Small intestine (tissue), 7 donors: ENCODE measurements around the gene POFUT2. TPM values are rescaled to one million over a fixed set of nuclear protein-coding genes. Genes with fewer than 3 reads are reported as not detected.

ENCODE experiments used
- DNase-seq, 2 donors: peaks; one replicate each; pipeline versions ENCODE4 v3.0.0 to v3.0.0-alpha.2; 2013
- FAIRE-seq: peaks from 2 replicates; lab custom pipeline; 2012; peaks lifted over from hg19 to GRCh38; lab: Jason Lieb, UNC
- H3K27ac ChIP-seq, 3 donors: one replicate each; pipeline ENCODE4 v1.5.1; 2013; ENCODE audit warnings: low read length in 2 of 3, mild to moderate bottlenecking in 2 of 3, control low read depth in 1 of 3, inconsistent platforms in 1 of 3, low read depth in 1 of 3, moderate library complexity in 1 of 3
- H3K27me3 ChIP-seq, 3 donors: one replicate each; pipeline ENCODE4 v1.6.1; 2013; ENCODE audit warnings: low read length in 3 of 3, inconsistent platforms in 1 of 3; ENCODE audit not compliant: control insufficient read depth in 3 of 3, insufficient read depth in 3 of 3
- H3K36me3 ChIP-seq, 3 donors: one replicate each; pipeline ENCODE4 v1.6.1; 2013; ENCODE audit warnings: low read length in 3 of 3, inconsistent platforms in 1 of 3, low read depth in 1 of 3, mild to moderate bottlenecking in 1 of 3, moderate library complexity in 1 of 3; ENCODE audit not compliant: control insufficient read depth in 3 of 3, insufficient read depth in 2 of 3
- H3K4me1 ChIP-seq, 3 donors: one replicate each; pipeline ENCODE4 v1.6.1; 2013; ENCODE audit warnings: low read length in 2 of 3, inconsistent platforms in 1 of 3, low read depth in 1 of 3, mild to moderate bottlenecking in 1 of 3, moderate library complexity in 1 of 3; ENCODE audit not compliant: control insufficient read depth in 3 of 3, insufficient read depth in 2 of 3
- H3K4me3 ChIP-seq, 3 donors: one replicate each; pipeline ENCODE4 v1.5.1; 2013; ENCODE audit warnings: low read length in 3 of 3, control low read depth in 1 of 3, inconsistent platforms in 1 of 3, low read depth in 1 of 3, mild to moderate bottlenecking in 1 of 3, moderate library complexity in 1 of 3
- H3K9me3 ChIP-seq, 2 donors: one replicate each; pipeline ENCODE4 v1.6.1; 2013; ENCODE audit warnings: low read depth in 1 of 2, low read length in 1 of 2; ENCODE audit not compliant: control insufficient read depth in 2 of 2, insufficient read depth in 1 of 2
- WGBS, 3 donors: extraction: QIAGEN DNeasy Blood & Tissue Kit; methylation state at CpG; one replicate each; pipeline ENCODE4 v1.1.7; 2013; 5-methylcytosine and 5-hydroxymethylcytosine counted together
- polyA plus RNA-seq, 4 donors: library from polyadenylated mRNA; stranded (reverse) in 3 of 4; unstranded in 1 of 4; fragments of 200-250 nt in 3 of 4; fragments of 120-200 nt in 1 of 4; gene quantifications; one replicate each; pipeline versions ENCODE4 v1.2.1 to v1.2.3, GENCODE V29; 2013
- donor health status: healthy with polysubstance abuse.
- donor health status: control.
- donor health status: control.
- donor health status: Bipolar disorder and iron deficiency.
- donor health status: healthy.

The POFUT2 gene
- polyA plus RNA-seq, 4 donors = 13.5 to 34.4 (median 26.9) TPM

DNA sequence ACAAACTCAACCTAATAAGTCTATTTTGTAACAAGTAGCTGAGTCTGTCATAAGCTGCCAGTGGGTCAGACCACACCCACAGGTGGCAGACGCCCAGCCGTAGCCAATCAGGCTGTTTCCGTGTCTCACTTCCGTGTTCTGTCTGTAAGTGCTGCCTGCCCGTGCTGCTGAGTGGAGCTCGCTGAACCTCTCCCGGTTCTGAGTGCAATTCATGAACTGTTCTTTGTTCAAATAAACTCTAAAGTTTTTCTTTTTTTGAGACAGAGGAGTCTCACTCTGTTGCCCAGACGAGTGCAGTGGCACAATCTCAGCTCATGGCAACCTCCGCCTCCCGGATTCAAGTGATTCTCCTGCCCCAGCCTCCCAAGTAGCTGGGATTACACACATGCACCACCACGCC, 25.1 kb downstream of the POFUT2 start:
- H3K27me3 ChIP-seq = peaks cover 0 to 10% (median 2%) of the 10 kb centered on the region in 3 donors
- WGBS, 3 donors = 24 to 68% (median 46%) methylated on average over 11 of the region's 11 CpGs
- peaks cover 0 to 5% (median 0%) of the 10 kb centered on the region in 3 donors for H3K4me1 ChIP-seq
- H3K9me3 ChIP-seq = no peaks in the 10 kb centered on the region
- H3K4me3 ChIP-seq = no peak overlapping the region
- DNase-seq = peak in 1 of 2 donors; percentile 93
- peak overlapping the region in 2 of 3 donors; percentile 6 to 33 for H3K27ac ChIP-seq
- no peak for FAIRE-seq
- H3K36me3 ChIP-seq = peaks cover 8 to 49% (median 9%) of the 10 kb centered on the region in 3 donors

DNA sequence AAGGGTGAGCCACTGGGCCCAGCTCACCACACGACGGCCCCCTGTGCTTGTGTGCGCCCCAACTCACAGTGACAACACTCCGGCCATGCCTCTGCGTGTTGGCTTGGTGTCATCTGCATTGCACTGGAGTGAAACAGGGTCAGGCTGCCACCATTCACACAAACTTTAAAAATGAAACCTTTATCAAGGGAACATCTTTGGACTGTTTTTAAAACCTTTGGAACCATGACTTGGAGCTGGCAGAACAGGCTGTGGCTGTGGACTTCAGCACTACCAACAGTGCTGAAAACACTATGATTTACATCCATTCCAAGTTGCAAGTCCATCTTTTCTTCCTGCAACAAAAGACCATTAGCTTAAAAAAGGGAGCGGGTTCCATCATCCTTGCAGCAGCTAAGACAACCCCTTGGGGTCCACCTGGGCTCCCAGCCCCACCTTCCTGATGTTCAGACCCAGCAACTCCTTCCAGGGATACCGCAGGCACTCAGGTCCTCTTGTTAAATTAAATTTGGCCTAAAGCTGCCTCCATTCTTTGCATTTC, 25.6 kb downstream of the POFUT2 start:
- Histone ChIP-seq H3K4me3 (no peak overlapping the region), H3K27me3 (peaks cover 0 to 14% (median 2%) of the 10 kb centered on the region in 3 donors), H3K36me3 (peaks cover 5 to 44% (median 9%) of the 10 kb centered on the region in 3 donors), H3K27ac (peak overlapping the region in 2 of 3 donors; percentile 6 to 33), H3K9me3 (no peaks in the 10 kb centered on the region), H3K4me1 (peaks cover 0 to 5% (median 0%) of the 10 kb centered on the region in 3 donors)
- DNase-seq (peak; percentile 41 to 76), FAIRE-seq (no peak)
- 32 to 72% (median 48%) methylated on average over 7 of the region's 7 CpGs for WGBS, 3 donors

DNA sequence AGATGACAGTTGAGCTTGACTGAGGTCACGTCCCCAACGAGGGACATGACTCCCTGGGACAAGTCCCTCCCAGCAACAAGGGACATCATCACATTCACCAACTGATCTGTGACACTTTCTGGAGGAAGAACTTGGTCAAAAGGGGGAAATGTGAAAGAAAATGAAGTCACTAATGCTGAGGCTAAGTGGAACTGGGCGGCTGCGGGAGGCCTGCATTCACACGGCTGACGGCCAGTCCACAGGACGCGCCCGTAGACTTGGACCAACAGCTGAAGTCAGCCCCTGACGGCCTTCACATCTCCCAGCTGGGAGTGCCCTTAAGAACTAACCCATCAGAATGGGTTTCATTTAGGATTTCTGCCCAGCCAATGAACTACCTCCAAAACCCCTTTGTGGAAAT, 26.6 kb downstream of the POFUT2 start:
- DNase-seq = no peak
- FAIRE-seq = no peak
- no peak overlapping the region for H3K4me3 ChIP-seq
- H3K4me1 ChIP-seq = peaks cover 0 to 10% (median 0%) of the 10 kb centered on the region in 3 donors
- peaks cover 0 to 34% (median 9%) of the 10 kb centered on the region in 3 donors for H3K36me3 ChIP-seq
- H3K9me3 ChIP-seq = no peaks in the 10 kb centered on the region
- peaks cover 0 to 15% (median 2%) of the 10 kb centered on the region in 3 donors for H3K27me3 ChIP-seq
- H3K27ac ChIP-seq = no peak overlapping the region
- whole genome bisulfite sequencing, 3 donors = 84 to 91% (median 86%) methylated on average over 10 of the region's 10 CpGs

DNA sequence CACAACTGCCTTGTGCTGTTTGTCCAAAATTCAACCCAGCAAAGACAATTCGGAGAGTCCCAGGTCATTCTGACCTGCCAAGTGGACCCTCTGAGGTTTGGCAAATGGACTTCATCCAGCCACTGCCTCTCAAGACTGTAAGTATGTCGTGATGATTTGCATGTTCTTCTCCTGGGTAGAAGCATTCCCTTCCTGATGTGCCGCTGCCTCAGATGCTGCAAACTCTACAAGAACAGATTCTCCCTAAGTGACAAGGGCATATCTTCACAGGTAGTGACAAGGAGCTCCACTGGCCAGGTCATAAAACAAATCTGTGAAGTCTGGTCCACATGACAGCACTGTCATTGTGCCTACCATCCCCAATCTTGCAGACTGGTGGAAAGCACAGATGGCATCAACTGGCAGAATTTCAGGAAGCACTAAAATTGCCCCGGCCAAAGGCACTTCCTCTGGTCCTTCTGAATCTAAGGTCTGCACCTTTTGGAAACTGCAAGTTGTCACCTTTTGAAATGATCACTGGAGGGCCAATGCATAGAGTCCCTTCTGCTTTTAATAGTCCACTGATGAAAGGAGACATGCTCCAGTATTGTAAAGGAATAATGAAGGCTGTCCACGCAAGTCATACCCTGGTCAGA, 27.4 kb downstream of the POFUT2 start:
- Histone ChIP-seq H3K4me3 (no peak overlapping the region), H3K27ac (no peak overlapping the region), H3K4me1 (peaks cover 0 to 10% (median 0%) of the 10 kb centered on the region in 3 donors), H3K9me3 (no peaks in the 10 kb centered on the region), H3K27me3 (peaks cover 0 to 15% (median 2%) of the 10 kb centered on the region in 3 donors), H3K36me3 (peaks cover 0 to 26% (median 3%) of the 10 kb centered on the region in 3 donors)
- FAIRE-seq (no peak), DNase-seq (no peak)
- WGBS, 3 donors = 69 to 81% (median 70%) methylated on average over 5 of the region's 5 CpGs

DNA sequence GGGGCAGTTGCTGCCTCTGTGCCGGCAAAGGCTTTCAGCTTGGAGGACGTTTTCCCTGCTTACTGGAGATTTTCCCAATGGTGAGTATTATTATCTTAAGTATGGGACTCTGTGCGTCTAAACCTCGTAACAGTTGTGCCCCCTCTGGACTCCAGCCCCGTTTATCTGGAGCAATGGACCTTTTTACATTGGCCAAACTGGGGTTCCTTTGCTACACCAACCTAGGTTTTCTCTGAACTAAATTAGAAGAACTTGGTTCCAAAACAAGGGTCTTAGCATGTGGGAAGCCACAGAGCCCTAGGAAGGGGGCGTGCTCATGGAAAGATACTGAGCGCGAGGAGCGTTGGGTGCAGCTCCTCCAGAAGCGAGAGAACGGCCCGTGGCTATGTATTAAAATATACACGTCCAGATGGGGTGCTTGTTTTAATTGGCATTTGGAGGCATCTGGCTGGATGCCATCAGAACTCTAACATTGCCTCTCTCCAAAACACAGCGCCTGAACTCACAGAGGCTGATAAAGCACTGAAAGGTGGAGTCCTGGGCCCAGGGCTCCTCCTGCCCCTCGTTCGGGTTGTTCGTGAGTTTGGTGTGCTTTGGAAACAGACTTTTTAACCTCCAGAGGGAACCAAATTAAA, 28.4 kb downstream of the POFUT2 start:
- peaks cover 0 to 10% (median 0%) of the 10 kb centered on the region in 3 donors for H3K4me1 ChIP-seq
- H3K36me3 ChIP-seq = peaks cover 0 to 17% (median 0%) of the 10 kb centered on the region in 3 donors
- no peak overlapping the region for H3K27ac ChIP-seq
- no peak for FAIRE-seq
- no peak for DNase-seq
- H3K27me3 ChIP-seq = peaks cover 0 to 15% (median 2%) of the 10 kb centered on the region in 3 donors
- H3K9me3 ChIP-seq = no peaks in the 10 kb centered on the region
- no peak overlapping the region for H3K4me3 ChIP-seq
- 76 to 80% (median 79%) methylated on average over 17 of the region's 17 CpGs for WGBS, 3 donors

DNA sequence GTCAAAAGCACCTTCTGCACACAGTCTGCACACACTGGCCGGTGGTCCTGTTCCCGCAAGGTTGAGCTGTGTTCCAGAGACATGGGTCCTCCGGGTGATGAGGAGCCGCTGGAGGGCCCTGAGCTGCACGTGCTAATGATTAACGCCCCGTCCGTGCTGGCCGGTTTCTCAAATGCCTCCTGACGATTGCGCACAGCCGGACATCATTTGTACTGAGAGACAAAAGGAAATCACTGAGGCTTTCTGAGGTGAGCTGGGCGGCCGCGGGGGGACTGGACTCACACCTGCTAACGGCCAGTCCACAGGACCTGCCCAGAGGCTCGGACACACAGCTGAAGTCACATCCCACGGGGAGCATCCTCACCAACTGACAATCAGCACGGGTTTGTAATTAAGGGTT, 29.2 kb downstream of the POFUT2 start:
- H3K27me3 ChIP-seq = peaks cover 0 to 15% (median 2%) of the 10 kb centered on the region in 3 donors
- FAIRE-seq (no peak), DNase-seq (no peak)
- H3K9me3 ChIP-seq = no peaks in the 10 kb centered on the region
- no peak overlapping the region for H3K4me3 ChIP-seq
- WGBS, 3 donors = 23 to 66% (median 42%) methylated on average over 19 of the region's 19 CpGs
- peaks cover 0 to 10% (median 0%) of the 10 kb centered on the region in 3 donors for H3K4me1 ChIP-seq
- H3K27ac ChIP-seq = no peak overlapping the region
- H3K36me3 ChIP-seq = peaks cover 0 to 11% (median 0%) of the 10 kb centered on the region in 3 donors

DNA sequence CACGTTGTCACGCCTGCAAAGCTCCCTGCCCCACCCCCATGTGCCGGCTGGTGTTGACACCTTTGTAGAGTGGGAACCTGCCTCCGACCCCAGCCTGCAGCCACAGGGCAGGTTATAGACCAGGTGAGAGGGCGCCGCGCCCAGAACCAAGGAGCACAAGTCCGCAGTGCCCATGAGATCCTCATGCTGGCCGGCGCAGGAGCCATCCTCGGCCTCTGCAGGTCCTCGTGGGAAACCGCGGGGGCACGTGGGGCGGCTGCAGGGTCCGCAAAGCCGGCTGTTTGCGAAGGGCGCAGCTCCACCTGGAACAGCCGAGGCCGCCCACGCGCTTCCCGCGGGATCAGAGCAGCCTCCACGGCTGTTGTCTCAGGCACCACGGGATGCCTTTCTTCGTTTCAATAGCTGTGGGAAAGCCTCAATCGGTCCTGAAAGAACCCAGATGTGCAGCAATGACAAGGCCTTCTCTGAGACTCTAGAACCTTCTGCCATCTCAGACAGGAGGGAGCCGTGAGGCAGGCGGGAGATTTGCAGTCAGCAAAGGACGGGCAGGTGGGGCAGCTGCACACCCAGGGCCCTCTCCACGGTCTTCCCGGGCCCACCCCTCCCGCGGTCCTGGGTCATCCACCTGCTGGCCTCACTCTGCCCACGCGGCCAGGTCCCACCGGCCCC, 29.9 kb downstream of the POFUT2 start:
- WGBS, 3 donors = 41 to 78% (median 45%) methylated on average over 40 of the region's 40 CpGs
- Histone ChIP-seq H3K4me1 (peaks cover 0 to 10% (median 0%) of the 10 kb centered on the region in 3 donors), H3K27me3 (peaks cover 0 to 15% (median 2%) of the 10 kb centered on the region in 3 donors), H3K4me3 (no peak overlapping the region), H3K27ac (no peak overlapping the region), H3K9me3 (no peaks in the 10 kb centered on the region), H3K36me3 (peaks cover 0 to 4% (median 0%) of the 10 kb centered on the region in 3 donors)
- DNase-seq (no peak), FAIRE-seq (no peak)
